ENCODE data around the gene ARMC5. TPM values are rescaled to one million over a fixed set of nuclear protein-coding genes. Genes with fewer than 3 reads are reported as not detected.
A peak's percentile ranks its signal among the peaks of the same experiment; 100 is the strongest.
"Not testable (repeated sequence)": the region's sequence is repeated elsewhere in the genome, so short reads cannot be mapped to it uniquely, and the experiment has no call there.

The ARMC5 gene
- total RNA-seq, 1 experiment from 2014 or later: 16.5 TPM

DNA sequence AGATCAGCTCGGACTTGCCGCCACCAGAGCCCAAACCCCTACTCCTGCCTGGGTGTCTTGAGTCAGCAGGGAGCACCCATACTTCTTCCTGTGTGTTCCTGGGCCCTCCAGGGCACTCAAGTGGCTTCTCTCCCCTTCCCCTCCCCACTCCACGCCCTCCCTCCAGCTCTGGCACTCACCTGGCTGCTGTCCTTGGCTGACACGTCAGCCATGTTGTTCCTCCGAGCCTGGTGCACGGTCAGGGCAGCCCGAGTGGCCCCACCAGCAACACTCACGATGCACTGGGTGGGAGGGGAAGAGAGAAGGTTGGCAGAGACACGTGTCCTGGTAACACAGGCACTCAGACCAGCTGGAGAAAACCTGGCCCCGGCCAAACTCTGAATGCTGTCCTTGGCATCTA lies 37.4 kb downstream of the ARMC5 start:
- DNase-seq (ENCODE audit: low read depth): no peak

DNA sequence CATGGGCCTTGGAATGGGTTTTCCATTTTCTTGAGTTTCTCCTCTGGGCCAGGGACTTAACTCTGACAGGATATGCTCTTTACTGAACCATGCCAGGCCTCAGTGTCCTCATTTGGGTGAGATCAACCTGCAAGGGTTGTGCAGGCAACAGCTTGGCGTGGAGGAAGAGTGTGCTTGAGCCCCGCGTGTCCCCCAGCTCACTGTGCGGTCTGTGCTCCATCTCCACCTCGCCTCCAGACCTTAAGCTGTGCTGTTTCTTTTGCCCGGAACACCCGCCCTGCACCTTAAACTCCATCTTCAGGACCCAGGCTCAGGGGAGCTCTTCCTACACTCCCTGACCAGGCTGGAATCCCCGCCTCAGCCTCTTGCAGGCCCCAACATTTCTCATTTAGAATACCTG lies 39.2 kb downstream of the ARMC5 start:
- DNase-seq (ENCODE audit: low read depth): no peak

DNA sequence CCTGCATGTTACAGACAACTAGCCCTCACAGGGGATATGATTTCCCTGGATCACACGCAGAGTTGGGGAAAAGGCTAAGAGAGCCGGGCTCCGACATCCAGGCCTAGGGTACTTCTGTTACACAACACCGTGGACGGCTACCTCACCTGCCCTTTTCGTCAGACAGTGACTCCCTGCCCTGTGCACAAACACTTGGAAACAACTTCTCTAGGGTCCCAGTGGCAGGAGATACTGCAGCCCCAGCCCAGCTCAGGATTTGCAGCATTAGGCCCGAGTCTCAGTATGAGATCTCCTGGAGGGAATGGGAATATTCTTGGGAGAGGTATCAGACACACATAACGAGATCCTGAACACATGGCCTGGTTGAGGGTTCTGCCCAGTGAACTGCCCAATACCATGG lies 40.6 kb downstream of the ARMC5 start:
- DNase-seq (ENCODE audit: low read depth): no peak

DNA sequence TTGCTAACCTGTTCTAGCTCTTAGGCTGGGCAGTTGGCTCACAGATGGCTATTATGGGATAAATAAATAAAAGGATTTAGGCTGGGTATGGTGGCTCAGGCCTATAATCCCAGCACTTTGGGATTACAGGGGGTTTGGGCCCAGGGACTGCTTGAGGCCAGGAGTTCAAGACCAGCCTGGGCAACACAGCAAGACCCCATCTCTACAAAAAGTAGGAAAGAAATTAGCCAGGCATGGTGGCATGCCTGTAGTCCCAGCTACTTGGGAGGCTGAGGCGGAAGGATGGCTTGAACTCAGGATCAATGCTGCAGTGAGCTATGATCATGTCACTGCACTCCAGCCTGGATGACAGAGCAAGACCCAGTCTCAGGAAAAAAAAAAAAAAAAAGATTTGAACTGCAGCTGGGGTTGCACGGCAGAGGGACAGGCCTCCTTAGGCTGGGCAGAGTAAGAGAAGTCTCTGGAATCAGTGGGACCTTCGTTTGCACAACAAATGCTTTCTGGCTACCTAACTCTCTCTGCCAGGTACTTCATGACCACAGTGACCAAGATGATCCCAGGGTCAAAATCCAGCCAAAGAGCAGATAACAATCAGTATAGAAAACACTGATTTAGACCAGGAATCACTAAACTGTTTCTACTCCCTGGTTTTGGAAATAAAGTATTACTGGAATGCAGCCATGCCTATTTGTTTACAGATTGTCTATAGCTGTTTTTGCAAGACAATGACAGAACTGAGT lies 42.1 kb downstream of the ARMC5 start:
- DNase-seq (ENCODE audit: low read depth): no peak

DNA sequence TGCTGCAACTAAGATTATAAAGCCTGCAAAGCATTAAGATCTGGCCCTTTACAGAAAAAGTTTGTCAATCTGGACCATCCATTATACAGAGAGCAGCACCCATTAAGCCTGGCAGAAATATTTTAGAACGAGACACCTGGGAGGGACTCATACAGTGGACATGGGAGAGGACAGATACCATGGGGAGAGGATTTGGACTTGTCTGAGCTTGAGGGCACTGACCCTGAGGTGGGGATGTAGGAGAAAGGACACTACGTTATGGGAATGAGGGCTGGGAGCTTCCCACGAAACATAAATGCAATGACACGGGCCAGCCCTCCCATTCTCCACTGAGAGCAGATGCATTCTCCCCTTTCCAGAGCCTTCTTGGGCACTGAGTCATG lies 42.7 kb downstream of the ARMC5 start:
- no peak for DNase-seq (ENCODE audit: low read depth)

DNA sequence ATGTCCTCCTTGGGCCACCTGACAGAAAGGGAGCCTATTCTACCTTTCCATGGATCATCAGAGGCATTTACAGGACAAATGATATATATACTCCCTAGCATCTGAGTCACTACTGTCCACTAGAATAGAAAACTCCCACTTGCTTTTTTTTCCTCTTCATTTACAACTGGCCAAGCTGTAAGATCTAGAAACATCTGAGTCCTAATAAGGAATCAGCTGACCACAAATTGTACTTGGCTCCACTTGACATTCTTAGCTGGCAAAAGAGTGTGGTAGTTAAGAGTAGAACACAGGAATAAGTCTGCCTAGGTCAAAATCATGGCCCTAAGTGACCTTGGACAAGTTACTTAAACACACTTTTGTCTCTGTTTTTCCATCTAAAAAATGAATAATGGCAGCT lies 43.7 kb downstream of the ARMC5 start:
- peak; percentile 34 for DNase-seq (ENCODE audit: low read depth)

DNA sequence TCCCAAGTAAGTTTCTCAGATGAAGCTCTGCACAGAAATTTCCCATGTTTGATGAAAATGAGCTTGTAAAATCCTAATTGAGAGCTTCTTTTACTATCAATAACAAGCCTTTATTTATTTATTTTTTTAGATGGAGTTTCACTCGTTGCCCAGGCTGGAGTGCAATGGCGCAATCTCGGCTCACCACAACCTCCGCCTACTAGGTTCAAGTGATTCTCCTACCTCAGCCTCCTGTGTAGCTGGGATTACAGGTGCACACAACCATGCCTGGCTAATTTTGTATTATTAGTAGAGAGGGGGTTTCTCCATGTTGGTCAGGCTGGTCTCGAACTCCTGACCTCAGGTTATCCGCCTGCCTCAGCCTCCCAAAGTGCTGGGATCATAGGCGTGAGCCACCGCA lies 44.3 kb downstream of the ARMC5 start:
- not testable (repeated sequence) for DNase-seq (ENCODE audit: low read depth)

DNA sequence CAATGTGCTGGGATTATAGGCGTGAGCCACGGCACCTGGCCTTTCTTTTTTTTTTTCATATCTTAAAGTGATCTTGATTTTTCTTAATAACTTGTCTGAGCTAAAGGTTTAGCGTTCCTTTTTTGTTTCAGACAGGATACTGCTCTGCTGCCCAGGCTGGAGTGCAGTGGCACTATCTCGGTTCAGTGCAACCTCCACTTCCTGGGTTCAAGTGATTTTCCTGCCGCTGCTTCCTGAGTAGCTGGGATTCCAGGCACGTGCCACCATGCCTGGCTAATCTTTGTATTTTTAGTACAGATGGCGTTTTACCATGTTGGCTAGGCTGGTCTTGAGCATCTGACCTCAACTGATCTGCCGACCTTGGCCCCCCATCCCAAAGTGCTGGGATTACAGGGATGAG lies 44.9 kb downstream of the ARMC5 start:
- DNase-seq (ENCODE audit: low read depth): no peak

DNA sequence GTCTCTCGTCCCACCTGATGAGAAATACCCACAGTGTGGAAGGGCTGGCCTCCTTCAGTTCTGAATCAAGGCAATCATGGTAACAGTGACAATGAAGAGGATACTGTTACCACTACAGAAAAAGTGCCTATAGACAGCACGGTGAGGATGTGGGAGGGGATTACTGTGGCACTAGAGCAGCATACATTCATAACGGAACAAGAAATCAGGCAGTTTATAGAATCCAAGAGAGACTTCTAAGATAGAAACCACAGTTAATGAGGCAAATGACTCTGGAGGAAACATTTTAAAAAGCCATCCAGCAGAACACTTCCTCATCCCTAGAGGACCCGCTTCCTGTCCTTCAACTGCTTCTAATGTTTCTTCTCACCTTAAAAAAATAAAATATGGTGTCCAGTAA lies 46.2 kb downstream of the ARMC5 start:
- no peak for DNase-seq (ENCODE audit: low read depth)

DNA sequence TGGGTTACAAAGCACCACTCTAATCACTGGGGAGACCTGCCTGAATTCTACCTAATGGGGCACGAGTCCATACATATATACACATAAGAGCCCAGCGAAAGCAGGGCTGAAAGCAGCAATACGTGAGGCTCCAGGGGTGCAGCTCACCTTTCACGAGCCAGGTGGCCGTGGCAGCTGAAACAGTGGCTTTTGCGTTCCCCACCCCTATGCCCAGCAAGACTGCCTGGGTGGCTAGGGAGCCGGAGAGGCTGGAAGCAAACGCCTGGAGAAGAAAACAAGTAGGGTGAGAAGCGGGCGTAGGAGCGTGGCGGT lies 48.3 kb downstream of the ARMC5 start:
- DNase-seq (ENCODE audit: low read depth): no peak

DNA sequence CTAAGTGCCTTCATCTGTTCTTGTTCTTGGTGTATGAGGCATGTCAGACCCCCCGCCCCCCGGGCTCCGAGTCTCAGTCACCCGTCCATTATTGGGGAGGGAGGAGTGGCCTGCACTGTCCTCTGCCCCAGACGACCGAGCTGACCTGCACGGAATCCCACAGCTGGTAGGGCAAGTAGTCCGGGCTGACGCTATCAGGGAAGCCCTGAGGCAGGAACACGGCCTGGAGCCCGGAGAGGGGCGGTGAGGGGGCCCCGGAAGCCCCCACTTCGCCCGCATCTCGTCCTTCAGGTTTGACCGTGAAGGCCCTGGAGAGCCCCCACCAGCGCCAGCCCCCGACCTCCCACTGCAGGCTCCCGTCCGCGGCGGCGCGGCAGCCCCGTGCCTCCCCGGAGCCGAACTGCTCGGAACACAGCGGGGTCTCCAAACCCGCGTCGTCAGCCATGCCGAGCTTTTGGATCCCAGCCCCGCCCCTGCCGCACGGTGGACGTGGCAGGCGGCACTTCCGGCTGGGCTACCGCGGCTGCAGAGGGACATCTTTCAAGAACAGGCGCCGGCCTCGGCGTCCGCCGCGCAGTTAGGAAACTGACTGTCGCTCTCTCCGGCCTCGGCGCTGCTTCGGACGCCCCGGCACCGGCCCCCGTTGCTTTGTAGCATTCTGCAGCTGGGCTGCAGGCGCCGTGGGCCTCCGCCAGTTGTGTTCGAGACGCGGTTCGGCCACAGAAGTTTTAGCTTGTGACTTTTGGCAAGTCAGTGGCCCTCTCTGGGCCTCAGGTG lies 48.8 kb downstream of the ARMC5 start, which contains the start of gene RUSF1:
TSS of gene RUSF1 (minus strand) at position 463 of the 777 bp plus-strand sequence. CDS start at position 445, 18 bp downstream.
- DNase-seq (ENCODE audit: low read depth): peak; percentile 80

DNA sequence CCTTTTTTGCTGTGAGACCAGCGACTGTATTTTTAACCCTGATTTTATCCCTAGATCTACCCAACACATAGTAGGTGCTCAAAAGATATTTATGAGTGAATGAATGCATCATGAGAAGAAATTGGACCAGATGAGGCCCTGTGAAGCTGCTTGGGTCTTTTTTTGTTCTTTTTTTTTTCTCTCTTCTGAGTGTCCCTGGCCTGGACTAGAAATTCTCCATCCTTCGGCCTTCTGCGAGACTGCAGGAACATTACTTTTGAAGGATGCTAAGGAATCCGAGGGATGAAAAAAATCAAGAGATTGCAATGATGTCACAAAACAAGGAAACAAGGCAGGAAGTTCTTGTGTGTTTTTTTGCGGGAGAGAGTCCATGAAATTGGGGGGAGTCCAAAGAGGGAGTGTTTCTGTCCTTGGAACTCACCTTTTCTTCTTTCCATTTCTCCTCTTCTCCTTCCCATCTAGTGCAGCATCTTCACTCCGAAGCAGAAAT lies 49.5 kb downstream of the ARMC5 start:
- DNase-seq (ENCODE audit: low read depth): peak; percentile 50

DNA sequence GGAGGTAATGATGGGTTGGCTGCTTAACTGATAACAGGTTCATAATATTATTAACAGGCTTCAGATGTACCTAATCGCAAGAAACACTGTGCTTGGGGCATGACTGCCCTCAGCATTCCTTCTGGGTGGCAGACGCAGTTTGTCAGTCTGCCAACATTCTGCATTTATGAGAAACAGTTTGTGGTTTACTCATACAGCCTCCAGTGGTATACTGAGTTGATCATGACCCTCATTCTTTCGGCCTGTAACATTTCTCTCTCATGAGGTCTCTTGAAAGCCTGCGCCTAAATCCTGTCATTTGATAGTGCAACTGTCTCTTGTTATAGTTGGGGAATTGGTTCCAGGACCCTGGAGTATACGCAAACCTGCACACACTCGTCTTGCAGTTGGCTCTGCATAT lies 53.8 kb downstream of the ARMC5 start:
- peak; percentile 85 for DNase-seq (ENCODE audit: low read depth)

DNA sequence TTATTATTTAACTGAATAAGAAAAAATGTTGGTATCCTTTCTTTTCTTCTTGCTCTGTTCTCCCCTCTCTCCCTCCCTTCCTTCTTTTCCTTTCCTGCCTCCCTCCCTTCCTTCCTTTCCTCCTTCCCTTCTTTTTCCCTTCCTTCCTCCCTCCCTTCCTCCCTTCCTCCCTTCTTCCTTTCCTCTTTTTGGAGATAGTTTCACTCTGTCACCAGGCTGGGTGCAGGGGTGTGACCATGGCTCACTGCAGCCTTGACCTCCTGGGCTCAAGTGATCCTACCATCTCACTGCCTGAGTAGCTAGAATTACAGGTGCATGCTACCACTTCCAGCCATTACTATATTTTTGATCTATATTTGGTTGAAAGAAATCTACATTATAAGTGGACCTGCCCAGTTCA lies 54.6 kb downstream of the ARMC5 start:
- DNase-seq (ENCODE audit: low read depth): no peak

Other genes starting within 250 kb of the ARMC5 start
- 52.4 and 56.5 TPM in 2 replicates for gene TRIM72, start 245.4 kb upstream of the ARMC5 start, total RNA-seq (2014; rRNA removed)
- gene PYDC1, start 242.4 kb upstream of the ARMC5 start, total RNA-seq (2014; rRNA removed): not detected in 2 replicates
- gene ITGAM, start 199.5 kb upstream of the ARMC5 start, total RNA-seq (2014; rRNA removed): 0.11 TPM in 1 of 2 replicates, not detected in the other
- gene ITGAX, start 104.3 kb upstream of the ARMC5 start, total RNA-seq (2014; rRNA removed): not detected in 2 replicates
- gene ITGAD, start 66.2 kb upstream of the ARMC5 start, total RNA-seq (2014; rRNA removed): not detected in 2 replicates
- not detected in 2 replicates for gene COX6A2, start 31.1 kb upstream of the ARMC5 start, total RNA-seq (2014; rRNA removed)
- gene ZNF843, start 16.7 kb upstream of the ARMC5 start, total RNA-seq (2014; rRNA removed): 0.45 and 1.4 TPM in 2 replicates
- 53.9 and 55.6 TPM in 2 replicates for gene TGFB1I1, start 12.7 kb downstream of the ARMC5 start, total RNA-seq (2014; rRNA removed)
- gene SLC5A2, start 23.6 kb downstream of the ARMC5 start, total RNA-seq (2014; rRNA removed): not detected in 2 replicates
- gene RUSF1, start 48.9 kb downstream of the ARMC5 start, total RNA-seq (2014; rRNA removed): 48.5 and 53.9 TPM in 2 replicates
- not detected in 2 replicates for gene AHSP, start 68.4 kb downstream of the ARMC5 start, total RNA-seq (2014; rRNA removed)

Data from LHCN-M2 (cell line).